ENCODE results near the gene CHID1.

- TF ChIP-seq CTCF (IDR thresholded peaks at IDR 0.05) (no peak), POLR2A (IDR thresholded peaks at IDR 0.05) (no peak)
These were observed 11.5 kb upstream of the CHID1 start for GRCh38 chr11:921921-922678.

Measured in right lobe of liver (tissue), 4 donors.